T-helper 9 cell (primary cell): ENCODE results near the gene RASA1.

Experiments used
- DNase-seq: peaks from one replicate; pipeline ENCODE4 v3.0.0-alpha.2; 2020

RASA1 gene

DNA sequence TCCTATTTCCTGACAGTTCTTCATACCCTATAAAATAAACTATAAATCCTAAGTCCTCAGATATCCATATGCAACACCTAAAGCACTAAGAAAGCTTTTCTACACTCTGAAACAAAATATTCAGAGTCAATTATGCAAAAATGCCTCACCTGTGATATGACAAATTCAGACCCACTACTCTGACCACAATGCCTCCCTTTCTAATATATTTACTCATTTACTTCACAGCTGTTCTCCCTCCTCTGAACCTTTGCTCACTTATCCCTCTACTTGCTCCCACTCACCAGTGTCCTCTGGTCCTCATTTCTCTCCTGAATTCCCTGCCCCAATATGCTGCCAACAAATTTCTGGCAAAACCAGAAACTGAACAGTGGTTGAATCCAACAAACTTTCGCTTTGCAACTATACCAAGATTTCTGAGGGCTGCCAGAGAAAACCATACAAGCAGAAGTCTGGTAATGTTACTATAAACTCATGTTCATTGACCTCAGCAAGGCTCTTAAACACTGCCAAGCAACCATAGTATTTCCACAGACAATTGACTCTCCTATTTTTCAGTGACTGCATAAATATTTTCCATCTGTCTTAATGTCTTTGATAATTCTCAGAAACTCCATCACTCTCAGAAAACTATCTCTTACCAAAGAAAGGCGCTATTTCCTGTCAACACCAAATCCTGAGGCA, 137.9 kb downstream of the RASA1 start:
- no peak for DNase-seq

DNA sequence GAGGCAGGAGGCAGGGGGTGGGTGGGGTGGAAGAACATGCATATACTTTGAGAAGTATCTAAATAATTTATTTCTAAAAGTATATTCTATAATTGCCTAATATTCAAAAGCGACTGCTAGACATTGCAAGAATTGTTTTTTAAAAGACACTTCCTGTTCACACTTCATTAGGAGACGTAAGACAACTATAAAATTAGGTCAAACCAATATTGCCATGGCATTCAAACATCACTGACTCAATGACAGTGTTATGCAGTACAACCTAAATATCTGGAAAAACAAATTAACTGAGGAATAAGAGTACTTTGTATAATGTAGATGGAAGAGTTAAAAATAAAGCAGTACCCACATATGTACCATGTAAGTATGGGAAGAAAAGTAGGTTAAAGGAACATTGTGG, 140.5 kb downstream of the RASA1 start:
- DNase-seq, result no peak

DNA sequence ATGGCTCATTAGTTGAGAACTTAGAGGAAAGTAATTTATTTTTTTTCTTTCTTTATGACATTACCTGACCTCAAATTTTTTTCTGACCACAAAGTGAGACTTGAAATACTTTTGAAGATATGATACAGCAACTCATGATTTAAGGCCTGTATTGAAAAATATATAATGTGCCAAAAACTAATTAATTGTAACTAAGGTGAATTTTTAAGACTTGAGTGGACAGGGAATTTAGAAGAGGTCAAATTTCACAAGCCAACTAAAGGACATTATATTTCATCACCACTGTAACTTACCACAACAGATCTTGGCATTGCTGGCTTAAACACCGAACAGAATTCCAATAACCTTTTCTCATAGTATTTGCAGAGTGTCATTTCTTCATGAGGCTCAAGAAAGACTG, 143.2 kb downstream of the RASA1 start:
- no peak for DNase-seq

DNA sequence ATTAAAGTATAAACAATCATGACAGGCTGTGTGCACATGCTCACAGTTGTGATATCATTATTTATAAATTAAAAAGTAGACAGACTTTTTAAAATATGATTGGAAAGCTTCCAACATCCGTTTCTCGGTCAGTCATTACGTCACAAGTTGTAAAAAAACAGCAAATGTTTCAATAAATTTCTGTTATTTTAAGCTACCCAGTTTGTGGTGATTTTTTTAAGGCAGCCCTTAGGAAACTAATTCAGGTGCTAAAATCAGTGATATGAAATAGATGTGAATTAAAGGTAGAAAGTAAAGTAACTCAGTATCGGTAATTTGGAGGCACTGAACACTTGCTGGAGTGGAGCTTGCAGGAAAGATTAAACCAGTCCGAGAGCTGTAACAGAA, 143.9 kb downstream of the RASA1 start:
- DNase-seq, result no peak

DNA sequence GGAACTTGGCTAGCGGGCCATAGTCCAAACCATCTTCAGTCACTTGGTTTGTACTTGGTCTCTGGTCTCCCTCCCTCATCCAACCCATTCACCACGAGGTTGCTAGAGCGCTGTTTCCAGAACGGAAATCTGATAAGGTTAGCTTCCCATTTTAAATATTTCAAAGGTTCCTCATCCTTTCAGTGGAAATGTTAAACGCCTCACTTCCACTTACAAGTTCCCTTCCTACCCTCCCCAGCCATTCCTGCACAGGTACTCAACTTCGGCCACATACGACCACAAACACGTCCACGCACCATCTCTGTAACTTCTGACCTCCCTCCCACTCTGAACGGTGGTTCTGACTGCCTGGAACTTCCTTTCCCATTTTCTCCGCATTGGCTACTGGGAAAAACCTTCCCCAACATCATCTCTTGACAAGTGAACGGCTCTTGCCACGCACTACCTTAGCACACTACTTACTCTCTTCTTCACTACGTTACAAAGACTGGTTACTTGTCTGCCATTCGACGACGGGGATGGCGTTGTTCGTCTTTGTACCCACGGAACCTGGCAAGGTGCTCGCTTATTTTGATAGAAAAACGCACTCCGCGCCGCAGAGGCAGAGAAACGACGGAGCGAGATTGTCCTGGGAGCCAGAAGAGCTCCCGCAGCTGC, 144.4 kb downstream of the RASA1 start:
- peak; percentile 4 for DNase-seq

DNA sequence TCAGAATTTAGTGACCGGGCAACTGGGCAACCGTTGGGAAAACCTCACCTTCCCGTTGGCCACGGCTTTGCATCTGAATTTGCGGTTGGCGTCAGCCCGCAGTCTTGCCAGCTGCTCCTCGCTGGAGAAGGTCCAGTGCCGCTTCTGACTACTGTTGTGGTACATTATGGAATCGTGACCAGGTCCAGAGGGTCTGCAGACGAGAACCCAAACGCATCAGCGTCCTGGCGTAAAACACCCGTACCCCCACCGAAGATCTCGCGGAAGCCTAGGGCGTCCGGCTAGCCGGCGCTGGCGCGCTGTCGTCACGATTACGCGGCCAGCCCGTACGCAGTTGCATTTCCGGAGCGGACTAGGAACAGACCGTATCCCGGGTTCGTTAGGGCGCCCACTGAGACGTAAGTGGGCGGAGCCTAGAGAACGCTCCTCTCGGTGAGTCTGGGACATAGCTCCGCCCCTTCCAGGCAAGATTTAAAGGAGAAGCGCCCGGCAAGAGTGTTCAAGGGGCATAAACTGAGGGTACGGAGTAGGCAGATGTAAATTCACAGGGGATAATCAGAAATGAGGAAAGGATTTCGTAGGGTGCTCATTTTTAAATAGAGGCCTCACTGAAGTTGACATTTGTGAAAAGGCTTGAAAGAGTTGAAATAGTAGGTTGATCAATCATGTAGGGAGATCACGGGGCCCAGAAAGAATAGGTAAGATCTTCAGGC, 145.1 kb downstream of the RASA1 start, which contains the start of gene CCNH:
TSS of gene CCNH (minus strand) at position 301 of the 713 bp plus-strand sequence. CDS start at position 165, 136 bp downstream.
- DNase-seq, result peak; percentile 90

DNA sequence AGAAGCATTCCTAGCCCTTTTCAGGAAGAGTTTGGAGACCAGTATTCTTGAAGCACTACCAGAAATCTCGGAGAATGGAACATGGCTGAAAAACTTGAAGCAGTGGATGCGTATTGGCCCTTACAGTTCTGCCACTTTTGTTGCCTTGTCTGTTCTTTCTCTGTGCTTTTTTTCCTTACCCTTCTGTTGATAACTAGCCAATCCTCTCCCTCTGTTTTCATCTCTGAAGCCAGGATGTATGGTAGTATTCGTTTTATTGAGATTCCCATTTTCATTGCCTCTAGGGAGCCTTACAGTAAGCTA, 145.6 kb downstream of the RASA1 start:
- no peak for DNase-seq

DNA sequence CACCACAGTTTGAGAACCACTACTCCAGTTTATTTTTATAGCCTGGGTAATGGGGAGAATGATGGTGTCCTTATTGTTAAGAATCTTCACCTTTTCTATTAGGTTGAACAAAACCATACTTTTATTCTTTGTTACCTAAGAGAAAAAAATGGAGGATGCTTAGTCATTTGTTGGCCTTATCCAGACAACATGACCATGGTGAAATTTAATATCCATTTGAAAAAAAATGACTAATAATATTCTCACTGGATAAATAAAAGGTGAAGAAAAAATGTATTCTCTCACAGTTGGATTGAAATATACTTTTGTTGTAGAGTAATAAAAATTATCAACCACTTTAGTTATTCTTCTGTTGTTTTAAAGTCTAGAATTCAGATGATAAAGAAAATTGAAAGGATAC, 150.8 kb downstream of the RASA1 start:
- no peak for DNase-seq

DNA sequence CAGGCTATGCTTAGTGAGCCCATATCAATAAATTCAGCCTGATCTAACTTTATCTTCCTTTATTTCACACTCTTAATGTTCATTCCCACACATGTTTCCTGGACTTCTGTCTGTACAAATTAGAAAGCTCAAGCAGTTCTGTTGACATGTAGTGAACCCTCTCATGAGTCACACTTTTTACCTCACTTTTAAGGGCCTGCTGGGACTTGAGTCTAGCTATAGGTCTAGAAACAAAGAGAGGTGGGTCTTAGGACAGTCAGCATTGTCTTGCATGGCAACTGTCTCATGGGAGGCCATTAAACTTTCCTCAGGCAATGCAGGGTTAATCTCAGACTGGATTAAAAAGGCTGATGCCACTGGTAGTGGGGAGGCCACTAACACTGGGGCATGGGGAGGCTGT, 153.6 kb downstream of the RASA1 start:
- no peak for DNase-seq

DNA sequence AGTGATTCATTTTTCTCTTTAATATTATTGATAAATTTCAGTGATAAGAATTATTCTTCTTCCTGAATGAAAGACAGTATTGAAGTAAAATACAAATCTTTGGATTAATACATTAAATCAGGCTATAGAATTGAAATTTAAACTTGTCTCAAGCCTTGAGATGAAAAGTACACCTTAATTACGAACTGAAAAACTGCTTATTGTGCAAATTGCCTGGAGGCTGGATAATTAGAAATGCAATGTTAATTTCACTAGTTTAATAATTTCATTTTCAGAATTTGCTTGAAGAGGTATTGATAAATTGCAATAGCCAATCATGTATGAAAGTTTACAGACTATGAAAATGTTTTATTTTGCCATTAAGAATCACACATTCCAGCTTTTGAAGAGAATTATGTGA, 156.1 kb downstream of the RASA1 start:
- no peak for DNase-seq

DNA sequence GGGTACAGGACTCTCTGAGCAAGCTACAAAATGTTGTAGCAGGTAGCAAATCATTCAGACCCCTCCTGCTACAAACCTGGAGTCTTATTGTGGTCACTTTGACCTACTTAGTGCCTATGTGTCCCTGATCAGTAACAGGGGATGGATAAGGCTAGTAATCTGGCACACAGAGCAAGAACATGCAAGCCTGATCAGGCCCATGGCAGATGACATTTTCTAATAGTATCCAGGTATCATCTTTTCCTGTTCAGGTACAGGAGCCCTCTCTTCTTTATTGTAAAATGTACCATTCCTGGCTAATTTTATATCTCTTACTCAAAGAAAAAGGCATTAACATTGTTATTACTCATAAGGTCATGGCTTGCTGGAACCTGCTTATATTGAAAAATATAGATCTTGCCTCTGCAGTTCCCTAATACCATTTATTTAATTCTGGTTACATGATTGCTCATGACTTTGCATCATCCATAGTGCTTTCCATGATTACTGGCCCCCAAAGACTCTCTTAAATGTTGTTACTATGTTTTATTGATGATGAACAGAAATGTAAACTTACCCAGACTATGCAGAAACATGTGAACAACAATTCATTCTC, 163.3 kb downstream of the RASA1 start:
- DNase-seq, result no peak

DNA sequence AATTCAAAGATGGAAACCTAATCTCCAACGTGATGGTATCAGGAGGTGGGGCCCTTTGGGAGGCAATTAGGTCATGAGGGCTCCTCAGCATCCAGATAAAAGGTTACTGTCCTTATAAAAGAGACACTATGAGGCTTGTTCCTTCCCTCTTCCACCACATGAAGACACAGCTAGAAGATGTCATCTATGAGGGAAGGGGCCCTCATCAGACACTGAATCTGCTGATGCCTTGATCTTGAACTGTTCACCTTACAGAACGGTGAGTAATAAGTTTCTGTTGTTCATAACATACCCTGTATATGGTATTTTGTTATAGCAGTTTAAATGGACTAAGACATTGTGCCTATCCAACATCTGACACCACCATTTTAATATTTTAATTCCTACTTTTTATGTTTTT, 164.8 kb downstream of the RASA1 start:
- no peak for DNase-seq

DNA sequence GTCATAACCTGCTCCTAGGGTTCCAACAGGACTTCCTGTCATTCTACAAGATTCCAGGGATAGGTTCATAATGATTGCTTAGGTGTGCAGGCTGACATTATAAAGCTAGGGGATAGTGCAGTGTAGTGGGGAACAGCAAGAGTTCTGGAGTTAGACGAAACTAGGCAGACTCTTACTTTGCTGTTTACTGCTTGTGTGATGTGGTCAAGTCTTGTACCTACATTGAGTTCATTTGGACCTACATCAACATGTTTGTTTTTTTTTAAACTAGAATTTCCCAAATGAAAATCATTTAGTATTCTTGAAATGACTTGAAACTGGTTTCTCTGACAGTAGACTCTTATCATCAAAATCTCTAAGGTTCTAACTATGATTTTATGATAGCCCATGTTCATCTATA, 166.3 kb downstream of the RASA1 start:
- no peak for DNase-seq

DNA sequence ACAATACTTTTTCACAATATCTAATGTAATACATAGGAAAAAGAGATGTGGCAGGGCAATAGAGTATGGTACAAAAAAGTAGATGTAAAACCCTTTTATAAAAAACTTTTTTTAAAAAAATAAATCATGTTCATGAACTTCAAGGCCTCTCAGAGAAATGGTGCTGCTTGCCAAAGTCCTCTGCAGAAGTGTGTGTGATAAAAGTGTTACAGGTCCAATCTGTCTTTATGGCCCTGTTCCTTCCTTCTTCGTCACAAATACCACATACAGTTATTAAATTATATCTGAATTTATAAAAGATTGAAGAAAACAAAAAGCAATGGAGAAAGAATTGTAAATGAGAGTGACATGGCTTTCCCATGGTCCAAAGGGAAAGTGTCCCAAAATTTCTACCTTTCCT, 166.8 kb downstream of the RASA1 start:
- DNase-seq, result no peak

DNA sequence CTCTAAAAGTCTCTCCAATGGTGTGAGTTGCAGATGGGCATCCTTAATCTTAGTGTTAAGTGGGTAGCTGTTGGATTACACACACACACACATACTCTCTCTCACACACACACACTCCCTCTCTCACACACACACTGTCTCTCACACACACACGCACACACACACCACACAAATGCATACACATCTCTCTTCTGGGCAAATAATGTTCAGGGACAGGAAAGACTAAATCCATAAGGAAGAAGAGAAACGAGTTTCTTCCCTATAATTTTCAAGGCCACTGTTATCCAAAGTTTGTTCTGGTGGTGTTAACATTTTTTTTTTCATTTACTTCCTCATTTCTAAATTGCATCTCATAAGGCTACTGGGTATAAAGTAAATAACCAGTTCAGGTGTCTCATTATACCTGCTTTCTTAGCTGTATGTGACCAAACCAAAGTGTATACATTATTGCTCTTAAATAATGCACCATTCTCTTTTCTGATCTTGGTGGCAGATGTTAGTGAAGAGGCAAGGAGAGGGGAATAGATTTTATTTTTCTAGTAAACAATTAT, 167.5 kb downstream of the RASA1 start:
- DNase-seq, result no peak

DNA sequence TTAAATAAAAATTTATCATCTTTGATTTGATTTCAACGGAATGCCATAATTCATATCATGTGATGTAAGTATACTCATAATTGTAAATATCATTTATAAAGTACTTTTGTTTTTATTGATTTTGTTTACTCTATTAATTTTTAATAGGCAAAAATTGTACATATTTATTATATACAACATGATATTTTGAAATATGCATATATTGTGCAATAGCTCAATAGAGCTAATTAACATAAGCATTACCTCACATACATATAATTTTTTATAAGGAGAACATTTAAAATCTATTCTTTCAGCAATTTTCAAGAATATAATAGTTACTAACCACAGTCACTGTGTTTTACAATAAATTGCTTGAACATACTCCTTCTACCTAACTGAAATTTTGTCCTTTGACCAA, 170.0 kb downstream of the RASA1 start:
- no peak for DNase-seq

DNA sequence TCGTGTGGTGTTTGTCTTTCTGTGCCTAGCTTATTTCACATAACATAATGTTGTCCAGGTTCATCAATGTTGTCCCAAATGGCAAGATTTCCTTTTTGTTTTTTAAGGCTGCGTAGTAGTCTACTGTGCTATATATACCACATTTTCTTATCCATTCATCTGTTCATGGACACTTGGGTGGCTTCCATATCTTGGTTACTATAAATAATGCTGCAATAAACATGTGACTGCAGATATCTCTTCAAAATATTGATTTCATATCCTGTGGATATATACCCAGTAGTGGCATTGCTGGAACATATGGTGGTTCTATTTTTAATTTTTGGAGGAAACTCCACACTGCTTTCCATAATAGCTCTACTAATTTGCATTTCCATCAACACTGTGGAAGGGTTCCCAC, 170.5 kb downstream of the RASA1 start:
- DNase-seq, result no peak
